Measurements from ENCODE around the gene LYRM4. TPM values are rescaled to one million over a fixed set of nuclear protein-coding genes. Genes with fewer than 3 reads are reported as not detected.

Gene LYRM4
- total RNA-seq, 1 donor = 16.6 TPM

- H3K27ac ChIP-seq (ENCODE audit: low read depth, low read length) = no peak overlapping the region
- no peaks in the 10 kb centered on the region for H3K27me3 ChIP-seq (ENCODE audit: insufficient read depth, low read length)
- H3K9me3 ChIP-seq (ENCODE audit: low read depth, low read length) = no peaks in the 10 kb centered on the region
- no peaks in the 10 kb centered on the region for H3K4me1 ChIP-seq (ENCODE audit: insufficient read depth, low read length)
- no peak overlapping the region for H2AFZ ChIP-seq (ENCODE audit: low read length)
- H3K79me2 ChIP-seq (ENCODE audit: insufficient read depth, low read length) = peaks cover 25% of the 10 kb centered on the region
- no peaks in the 10 kb centered on the region for H3K36me3 ChIP-seq (ENCODE audit: insufficient read depth, low read length)
- H3K4me3 ChIP-seq (ENCODE audit: insufficient read depth, low read length) = no peak overlapping the region
- no peak for DNase-seq (ENCODE audit: insufficient read length, low spot score, missing footprints)
- peaks cover 4% of the 10 kb centered on the region for H4K20me1 ChIP-seq (ENCODE audit: insufficient read depth, low read length)
- TF ChIP-seq, protein P1, sequence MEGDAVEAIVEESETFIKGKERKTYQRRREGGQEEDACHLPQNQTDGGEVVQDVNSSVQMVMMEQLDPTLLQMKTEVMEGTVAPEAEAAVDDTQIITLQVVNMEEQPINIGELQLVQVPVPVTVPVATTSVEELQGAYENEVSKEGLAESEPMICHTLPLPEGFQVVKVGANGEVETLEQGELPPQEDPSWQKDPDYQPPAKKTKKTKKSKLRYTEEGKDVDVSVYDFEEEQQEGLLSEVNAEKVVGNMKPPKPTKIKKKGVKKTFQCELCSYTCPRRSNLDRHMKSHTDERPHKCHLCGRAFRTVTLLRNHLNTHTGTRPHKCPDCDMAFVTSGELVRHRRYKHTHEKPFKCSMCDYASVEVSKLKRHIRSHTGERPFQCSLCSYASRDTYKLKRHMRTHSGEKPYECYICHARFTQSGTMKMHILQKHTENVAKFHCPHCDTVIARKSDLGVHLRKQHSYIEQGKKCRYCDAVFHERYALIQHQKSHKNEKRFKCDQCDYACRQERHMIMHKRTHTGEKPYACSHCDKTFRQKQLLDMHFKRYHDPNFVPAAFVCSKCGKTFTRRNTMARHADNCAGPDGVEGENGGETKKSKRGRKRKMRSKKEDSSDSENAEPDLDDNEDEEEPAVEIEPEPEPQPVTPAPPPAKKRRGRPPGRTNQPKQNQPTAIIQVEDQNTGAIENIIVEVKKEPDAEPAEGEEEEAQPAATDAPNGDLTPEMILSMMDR (IDR thresholded peaks at IDR 0.05; ENCODE audit: extremely low read depth, low read depth, low read length) = no peak
- H3K4me2 ChIP-seq (ENCODE audit: insufficient read depth, low read length) = no peak overlapping the region
Observed at GRCh38 chr6:5250911-5251310, 9.8 kb downstream of the LYRM4 start.

GRCh38 chr6:5250451-5250850 lies 10.3 kb downstream of the LYRM4 start:
- Histone ChIP-seq H4K20me1 (ENCODE audit: insufficient read depth, low read length) (peaks cover 4% of the 10 kb centered on the region), H2AFZ (ENCODE audit: low read length) (no peak overlapping the region), H3K9me3 (ENCODE audit: low read depth, low read length) (no peaks in the 10 kb centered on the region), H3K79me2 (ENCODE audit: insufficient read depth, low read length) (peaks cover 27% of the 10 kb centered on the region), H3K4me1 (ENCODE audit: insufficient read depth, low read length) (no peaks in the 10 kb centered on the region), H3K27me3 (ENCODE audit: insufficient read depth, low read length) (no peaks in the 10 kb centered on the region), H3K4me3 (ENCODE audit: insufficient read depth, low read length) (no peak overlapping the region), H3K4me2 (ENCODE audit: insufficient read depth, low read length) (no peak overlapping the region), H3K27ac (ENCODE audit: low read depth, low read length) (no peak overlapping the region), H3K36me3 (ENCODE audit: insufficient read depth, low read length) (no peaks in the 10 kb centered on the region)
- TF ChIP-seq, protein P1 (IDR thresholded peaks at IDR 0.05; ENCODE audit: extremely low read depth, low read depth, low read length) = no peak
- DNase-seq (ENCODE audit: insufficient read length, low spot score, missing footprints) = no peak

- no peak for DNase-seq (ENCODE audit: insufficient read length, low spot score, missing footprints)
- TF ChIP-seq, protein P1 (IDR thresholded peaks at IDR 0.05; ENCODE audit: extremely low read depth, low read depth, low read length) = no peak
- no peaks in the 10 kb centered on the region for H3K27me3 ChIP-seq (ENCODE audit: insufficient read depth, low read length)
- H3K79me2 ChIP-seq (ENCODE audit: insufficient read depth, low read length) = peaks cover 28% of the 10 kb centered on the region
- no peaks in the 10 kb centered on the region for H3K36me3 ChIP-seq (ENCODE audit: insufficient read depth, low read length)
- H3K4me3 ChIP-seq (ENCODE audit: insufficient read depth, low read length) = no peak overlapping the region
- no peaks in the 10 kb centered on the region for H3K9me3 ChIP-seq (ENCODE audit: low read depth, low read length)
- H3K4me2 ChIP-seq (ENCODE audit: insufficient read depth, low read length) = no peak overlapping the region
- no peak overlapping the region for H2AFZ ChIP-seq (ENCODE audit: low read length)
- no peaks in the 10 kb centered on the region for H3K4me1 ChIP-seq (ENCODE audit: insufficient read depth, low read length)
- H4K20me1 ChIP-seq (ENCODE audit: insufficient read depth, low read length) = peaks cover 4% of the 10 kb centered on the region
- H3K27ac ChIP-seq (ENCODE audit: low read depth, low read length) = no peak overlapping the region
Observed at GRCh38 chr6:5249451-5250122, 11.2 kb downstream of the LYRM4 start.

- Histone ChIP-seq H3K4me2 (ENCODE audit: insufficient read depth, low read length) (no peak overlapping the region), H3K36me3 (ENCODE audit: insufficient read depth, low read length) (no peaks in the 10 kb centered on the region), H4K20me1 (ENCODE audit: insufficient read depth, low read length) (peaks cover 4% of the 10 kb centered on the region), H3K4me1 (ENCODE audit: insufficient read depth, low read length) (no peaks in the 10 kb centered on the region), H3K4me3 (ENCODE audit: insufficient read depth, low read length) (no peak overlapping the region), H3K27ac (ENCODE audit: low read depth, low read length) (no peak overlapping the region), H2AFZ (ENCODE audit: low read length) (no peak overlapping the region), H3K27me3 (ENCODE audit: insufficient read depth, low read length) (no peaks in the 10 kb centered on the region), H3K9me3 (ENCODE audit: low read depth, low read length) (no peaks in the 10 kb centered on the region), H3K79me2 (ENCODE audit: insufficient read depth, low read length) (peaks cover 32% of the 10 kb centered on the region)
- TF ChIP-seq, protein P1 (IDR thresholded peaks at IDR 0.05; ENCODE audit: extremely low read depth, low read depth, low read length) = no peak
- no peak for DNase-seq (ENCODE audit: insufficient read length, low spot score, missing footprints)
Observed at GRCh38 chr6:5248302-5249098, 12.2 kb downstream of the LYRM4 start.
